Keratinocyte (primary cell): Measurements from ENCODE around the gene RIMS4. TPM values are rescaled to one million over a fixed set of nuclear protein-coding genes. Genes with fewer than 3 reads are reported as not detected.

Source experiments
- DNase-seq: peaks from one replicate; pipeline ENCODE4 v3.0.0-alpha.2; 2011; ENCODE audit warnings: low read depth, missing footprints, low spot score
- FAIRE-seq: peaks from 2 replicates; lab custom pipeline; 2011; peaks lifted over from hg19 to GRCh38; lab: Jason Lieb, UNC
- H2AFZ ChIP-seq: 2 replicates; pipeline ENCODE4 v1.6.0; 2012; ENCODE audit warnings: low read length, control low read depth, inconsistent platforms; ENCODE audit not compliant: control insufficient read depth
- H3K27ac ChIP-seq: 2 replicates; pipeline ENCODE4 v1.5.1; 2011; ENCODE audit warnings: low read length; ENCODE audit not compliant: control insufficient read depth, insufficient read depth
- H3K27me3 ChIP-seq: 3 replicates; pipeline ENCODE4 v1.6.0; 2011; ENCODE audit warnings: low read length; ENCODE audit not compliant: control insufficient read depth, insufficient read depth; ENCODE audit errors: extremely low read depth
- H3K36me3 ChIP-seq, 2 experiments: 2 replicates in 1 of 2; 3 replicates in 1 of 2; pipeline ENCODE4 v1.5.1; 2011; ENCODE audit warnings: low read length in 2 of 2, mild to moderate bottlenecking in 1 of 2; ENCODE audit not compliant: control insufficient read depth in 2 of 2, insufficient read depth in 2 of 2; ENCODE audit errors: extremely low read depth in 1 of 2
- H3K4me1 ChIP-seq: 3 replicates; pipeline ENCODE4 v1.5.1; 2011; ENCODE audit warnings: low read length; ENCODE audit not compliant: control insufficient read depth, insufficient read depth; ENCODE audit errors: extremely low read depth
- H3K4me2 ChIP-seq: 3 replicates; pipeline ENCODE4 v1.6.0; 2011; ENCODE audit warnings: low read depth, low read length; ENCODE audit not compliant: control insufficient read depth, insufficient read depth; ENCODE audit errors: extremely low read depth
- H3K4me3 ChIP-seq, 3 experiments: fragments of 200-600 bp in 1 of 3; sonication (generic) in 1 of 3; 2 replicates in 2 of 3; 3 replicates in 1 of 3; pipeline ENCODE4 v1.5.1; 2011 to 2016; ENCODE audit warnings: low read length in 3 of 3, mild to moderate bottlenecking in 3 of 3, control low read depth in 2 of 3, inconsistent platforms in 1 of 3, low read depth in 1 of 3, mixed read lengths in 1 of 3, mixed run types in 1 of 3, moderate library complexity in 1 of 3; ENCODE audit not compliant: control insufficient read depth in 2 of 3, insufficient read depth in 2 of 3; ENCODE audit errors: extremely low read depth in 1 of 3
- H3K79me2 ChIP-seq: 2 replicates; pipeline ENCODE4 v1.6.0; 2012; ENCODE audit warnings: low read length; ENCODE audit not compliant: control insufficient read depth, insufficient read depth
- H3K9ac ChIP-seq: 3 replicates; pipeline ENCODE4 v1.6.0; 2011; ENCODE audit warnings: low read length; ENCODE audit not compliant: control insufficient read depth, insufficient read depth; ENCODE audit errors: extremely low read depth
- H3K9me1 ChIP-seq: 3 replicates; pipeline ENCODE4 v1.6.0; 2011; ENCODE audit warnings: low read length; ENCODE audit not compliant: control insufficient read depth, insufficient read depth; ENCODE audit errors: extremely low read depth
- H3K9me3 ChIP-seq: 2 replicates; pipeline ENCODE4 v1.5.1; 2012; ENCODE audit warnings: low read depth, low read length; ENCODE audit not compliant: control insufficient read depth
- H4K20me1 ChIP-seq: 3 replicates; pipeline ENCODE4 v1.6.0; 2011; ENCODE audit warnings: low read length; ENCODE audit not compliant: control insufficient read depth, insufficient read depth; ENCODE audit errors: extremely low read depth
- CTCF ChIP-seq, 3 experiments: IDR thresholded peaks in 1 of 3; conservative IDR thresholded peaks in 1 of 3; optimal IDR thresholded peaks in 1 of 3; 2 replicates in 2 of 3; 3 replicates in 1 of 3; pipeline versions ENCODE3 to v1.5.1; 2011; ENCODE audit warnings: low read length in 3 of 3, mild to moderate bottlenecking in 3 of 3, moderate library complexity in 2 of 3, control low read depth in 1 of 3, inconsistent platforms in 1 of 3; ENCODE audit not compliant: insufficient read depth in 2 of 3; ENCODE audit errors: extremely low read depth in 1 of 3
- EZH2 ChIP-seq: IDR thresholded peaks from one replicate; pipeline ENCODE4 v1.6.1; 2012; ENCODE audit warnings: inconsistent platforms, mild to moderate bottlenecking, low read length, moderate library complexity
- dilution Hi-C: fragments of 300-500 bp; cut with MboI; formaldehyde crosslinking; loops from one replicate; pipeline ENCODE4 v1.7.0; 2020; ENCODE audit warnings: low sequenced_read_pairs; ENCODE audit not compliant: extremely low pct_ligation_motif_present
- polyA plus RNA-seq, 5 experiments: library from polyadenylated mRNA; depleted of rRNA in 3 of 5; stranded (reverse) in 3 of 5; stranded (forward) in 1 of 5; unstranded in 1 of 5; fragments of >200 nt; gene quantifications; 1 replicate in 1 of 5; 2 replicates in 3 of 5; 3 replicates in 1 of 5; pipeline versions ENCODE4 v1.2.1 to v1.2.3, GENCODE V29; 2011 to 2012; ENCODE audit warnings: missing spikeins in 2 of 5, low read depth in 1 of 5, low replicate concordance in 1 of 5

RIMS4 gene
- polyA plus RNA-seq, 1 donor (not counting 4 experiments of a cell fraction or from before 2014, with no cell fraction given), result not detected

GRCh38 chr20:44711237-44711636 lies 99.1 kb downstream of the RIMS4 start:
- no peaks in the 10 kb centered on the region for H3K79me2 ChIP-seq
- H3K9ac ChIP-seq, result no peak overlapping the region
- H3K27ac ChIP-seq, result no peak overlapping the region
- no peaks in the 10 kb centered on the region for H3K36me3 ChIP-seq
- H3K4me1 ChIP-seq, result peaks cover 21% of the 10 kb centered on the region
- H3K27me3 ChIP-seq, result no peaks in the 10 kb centered on the region
- no peak overlapping the region for H2AFZ ChIP-seq
- no peak overlapping the region for H3K4me3 ChIP-seq
- dilution Hi-C loops, result no loop called here
- no peaks in the 10 kb centered on the region for H4K20me1 ChIP-seq
- FAIRE-seq (no peak), DNase-seq (no peak)
- no peak for TF ChIP-seq EZH2
- no peaks in the 10 kb centered on the region for H3K9me1 ChIP-seq
- H3K9me3 ChIP-seq, result no peaks in the 10 kb centered on the region
- no peak overlapping the region for H3K4me2 ChIP-seq

GRCh38 chr20:44709797-44710196 lies 100.5 kb downstream of the RIMS4 start:
- TF ChIP-seq CTCF (optimal IDR thresholded peaks at IDR 0.05 in 1 of 3, IDR thresholded peaks at IDR 0.05 in 1 of 3, conservative IDR thresholded peaks at IDR 0.05 in 1 of 3; ENCODE audit: extremely low read depth in 1 of 3, insufficient read depth in 2 of 3, low read length in 3 of 3) (no peak), EZH2 (no peak)
- Histone ChIP-seq H3K4me2 (no peak overlapping the region), H4K20me1 (no peaks in the 10 kb centered on the region), H3K27ac (no peak overlapping the region), H3K36me3 (no peaks in the 10 kb centered on the region), H3K9me1 (no peaks in the 10 kb centered on the region), H3K79me2 (no peaks in the 10 kb centered on the region), H3K4me1 (peaks cover 7% of the 10 kb centered on the region), H2AFZ (no peak overlapping the region), H3K27me3 (no peaks in the 10 kb centered on the region), H3K9ac (no peak overlapping the region), H3K9me3 (no peaks in the 10 kb centered on the region), H3K4me3 (no peak overlapping the region)
- FAIRE-seq (no peak), DNase-seq (no peak)
- dilution Hi-C loops, result no loop called here

GRCh38 chr20:44709380-44709779 lies 101.0 kb downstream of the RIMS4 start:
- Histone ChIP-seq H3K79me2 (no peaks in the 10 kb centered on the region), H3K36me3 (no peaks in the 10 kb centered on the region), H2AFZ (peak overlapping the region; percentile 48), H3K4me3 (no peak overlapping the region), H3K4me1 (peaks cover 3% of the 10 kb centered on the region), H3K4me2 (no peak overlapping the region), H3K9ac (no peak overlapping the region), H3K27ac (no peak overlapping the region), H3K9me3 (no peaks in the 10 kb centered on the region), H3K9me1 (no peaks in the 10 kb centered on the region), H3K27me3 (no peaks in the 10 kb centered on the region), H4K20me1 (no peaks in the 10 kb centered on the region)
- FAIRE-seq, result no peak
- no peak for TF ChIP-seq EZH2
- dilution Hi-C loops, result no loop called here
- DNase-seq, result no peak
